GM12872 (cell line): ENCODE results near the gene MICB.

ENCODE experiments used
- TF ChIP-seq, protein P1 (sequence below): IDR thresholded peaks from 3 replicates; pipeline ENCODE4 v1.5.1; 2011; ENCODE audit warnings: low read depth, mild to moderate bottlenecking, low read length, moderate library complexity; ENCODE audit not compliant: insufficient read depth

Gene MICB

GRCh38 chr6:31470801-31471200, 27.1 kb upstream of the MICB start:
- TF ChIP-seq, protein P1, sequence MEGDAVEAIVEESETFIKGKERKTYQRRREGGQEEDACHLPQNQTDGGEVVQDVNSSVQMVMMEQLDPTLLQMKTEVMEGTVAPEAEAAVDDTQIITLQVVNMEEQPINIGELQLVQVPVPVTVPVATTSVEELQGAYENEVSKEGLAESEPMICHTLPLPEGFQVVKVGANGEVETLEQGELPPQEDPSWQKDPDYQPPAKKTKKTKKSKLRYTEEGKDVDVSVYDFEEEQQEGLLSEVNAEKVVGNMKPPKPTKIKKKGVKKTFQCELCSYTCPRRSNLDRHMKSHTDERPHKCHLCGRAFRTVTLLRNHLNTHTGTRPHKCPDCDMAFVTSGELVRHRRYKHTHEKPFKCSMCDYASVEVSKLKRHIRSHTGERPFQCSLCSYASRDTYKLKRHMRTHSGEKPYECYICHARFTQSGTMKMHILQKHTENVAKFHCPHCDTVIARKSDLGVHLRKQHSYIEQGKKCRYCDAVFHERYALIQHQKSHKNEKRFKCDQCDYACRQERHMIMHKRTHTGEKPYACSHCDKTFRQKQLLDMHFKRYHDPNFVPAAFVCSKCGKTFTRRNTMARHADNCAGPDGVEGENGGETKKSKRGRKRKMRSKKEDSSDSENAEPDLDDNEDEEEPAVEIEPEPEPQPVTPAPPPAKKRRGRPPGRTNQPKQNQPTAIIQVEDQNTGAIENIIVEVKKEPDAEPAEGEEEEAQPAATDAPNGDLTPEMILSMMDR = no peak

GRCh38 chr6:31471711-31472110, 26.2 kb upstream of the MICB start:
- TF ChIP-seq, protein P1 = no peak

GRCh38 chr6:31472259-31472658, 25.7 kb upstream of the MICB start:
- TF ChIP-seq, protein P1 = no peak

- TF ChIP-seq, protein P1 = no peak
These were observed 24.7 kb upstream of the MICB start for GRCh38 chr6:31473244-31473643.

DNA sequence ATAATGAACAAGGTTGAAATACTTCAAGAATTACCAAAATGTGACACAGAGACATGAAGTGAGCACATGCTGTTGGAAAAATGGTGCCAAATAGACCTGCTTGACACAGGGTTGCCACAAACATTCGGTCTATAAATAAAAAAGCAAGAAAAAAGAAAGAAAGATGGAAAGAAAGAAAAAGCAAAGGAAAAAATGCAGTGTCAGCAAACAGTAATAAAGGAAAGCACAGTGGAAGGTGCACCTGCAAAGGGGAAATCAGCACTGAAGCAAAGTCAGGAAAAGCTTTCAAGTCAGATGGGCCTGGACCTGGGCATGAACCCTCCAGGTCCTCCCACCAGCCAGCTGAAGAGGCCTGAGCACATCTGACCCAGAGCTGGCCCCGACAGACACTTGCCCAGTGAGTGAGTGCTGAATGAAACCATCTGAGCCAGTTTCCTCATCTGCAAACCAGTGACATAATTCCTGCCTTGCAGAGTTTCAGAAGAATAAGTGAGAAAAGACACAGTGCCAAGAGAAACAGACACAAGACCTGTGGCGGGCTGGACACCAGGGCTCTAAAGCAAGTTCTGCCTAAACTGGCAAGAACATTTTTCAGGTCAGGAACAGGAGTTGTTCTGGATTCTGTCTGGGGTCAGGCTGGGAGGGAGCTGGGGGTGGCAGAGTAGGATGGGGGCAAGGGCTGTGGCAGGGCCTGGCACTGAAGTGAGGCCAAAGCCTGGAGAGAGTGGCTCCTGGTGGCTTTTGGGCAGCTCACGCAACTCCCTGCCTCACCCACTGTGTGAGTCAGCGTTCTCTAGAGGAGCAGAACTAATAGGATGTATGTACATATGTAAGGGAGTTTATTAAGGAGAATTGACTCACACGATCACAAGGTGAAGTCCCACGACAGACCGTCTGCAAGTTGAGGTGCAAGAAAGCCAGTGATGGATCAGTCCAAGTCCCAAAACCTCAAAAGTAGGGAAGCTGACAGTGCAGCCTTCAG, 23.9 kb upstream of the MICB start:
- TF ChIP-seq, protein P1 = no peak

GRCh38 chr6:31474871-31475286, 23.1 kb upstream of the MICB start:
- TF ChIP-seq, protein P1 = peak; percentile 75

GRCh38 chr6:31476515-31477139, 21.3 kb upstream of the MICB start:
- TF ChIP-seq, protein P1 = 0 out of 3 replicates have a peak, but pooled peaks have one; percentile 2
